Smooth muscle cell (in vitro differentiated cells): Measurements from ENCODE around the gene STARD8. TPM values are rescaled to one million over a fixed set of nuclear protein-coding genes. Genes with fewer than 3 reads are reported as not detected.

Source experiments
- DNase-seq: peaks from one replicate; lab custom pipeline; 2025; ENCODE audit not compliant: unreplicated experiment; lab: John Stamatoyannopoulos, UW
- H2AFZ ChIP-seq: fragments of 200-600 bp; sonication (generic); 2 replicates; pipeline ENCODE4 v1.6.0; 2016; ENCODE audit warnings: antibody characterized with exemption, low read depth, mild to moderate bottlenecking
- H3F3A ChIP-seq: fragments of 200-600 bp; sonication (generic); 2 replicates; pipeline ENCODE4 v1.6.0; 2017; ENCODE audit warnings: antibody characterized with exemption, low read depth
- H3K27ac ChIP-seq: fragments of 200-600 bp; sonication (generic); 2 replicates; pipeline ENCODE4 v1.5.1; 2016; ENCODE audit warnings: low read depth, mild to moderate bottlenecking
- H3K27me3 ChIP-seq: fragments of 200-600 bp; sonication (generic); 2 replicates; pipeline ENCODE4 v1.6.1; 2016; ENCODE audit warnings: low read depth, mild to moderate bottlenecking
- H3K36me3 ChIP-seq: fragments of 200-600 bp; sonication (generic); 2 replicates; pipeline ENCODE4 v1.5.1; 2016; ENCODE audit warnings: low read depth
- H3K4me1 ChIP-seq: fragments of 200-600 bp; sonication (generic); 2 replicates; pipeline ENCODE4 v1.5.1; 2016; ENCODE audit warnings: low read depth
- H3K4me2 ChIP-seq: fragments of 200-600 bp; sonication (generic); 2 replicates; pipeline ENCODE4 v1.6.0; 2016; ENCODE audit warnings: mild to moderate bottlenecking
- H3K4me3 ChIP-seq: fragments of 200-600 bp; sonication (generic); 2 replicates; pipeline ENCODE4 v1.5.1; 2016; ENCODE audit warnings: mild to moderate bottlenecking
- H3K79me2 ChIP-seq: fragments of 200-600 bp; sonication (generic); 2 replicates; pipeline ENCODE4 v1.6.0; 2016; ENCODE audit warnings: low read depth, mild to moderate bottlenecking
- H3K9ac ChIP-seq: fragments of 200-600 bp; sonication (generic); 2 replicates; pipeline ENCODE4 v1.6.0; 2016; ENCODE audit warnings: low read depth
- H3K9me3 ChIP-seq: fragments of 200-600 bp; sonication (generic); replicated peaks from 2 replicates; pipeline ENCODE4 v1.5.1; 2016; ENCODE audit warnings: low read depth
- H4K20me1 ChIP-seq: fragments of 200-600 bp; sonication (generic); 2 replicates; pipeline ENCODE4 v1.6.0; 2016; ENCODE audit warnings: low read depth
- WGBS: methylation state at CpG from one replicate; pipeline ENCODE4 v1.1.7; 2016; ENCODE audit warnings: low lambda C conversion rate; 5-methylcytosine and 5-hydroxymethylcytosine counted together
- polyA plus RNA-seq: library from polyadenylated mRNA; unstranded; fragments of >200 nt; fragmentation: Nextera tagmentation; extraction: Ambion mirVana; gene quantifications from 2 replicates; pipeline ENCODE4 v1.2.1, GENCODE V29; 2016
- total RNA-seq: library from RNA; depleted of rRNA; stranded (reverse); fragments of >200 nt; gene quantifications from 2 replicates; pipeline ENCODE4 v1.2.3, GENCODE V29; 2014
- TF ChIP-seq, protein P1 (sequence below): fragments of 200-600 bp; sonication (generic); IDR thresholded peaks from 2 replicates; pipeline ENCODE4 v1.5.1; 2017; ENCODE audit warnings: borderline replicate concordance, mild to moderate bottlenecking, antibody characterized with exemption; ENCODE audit not compliant: insufficient read depth, poor library complexity, severe bottlenecking

STARD8 gene
- total and polyA plus RNA-seq, 2 experiments from 2014 or later: 0.27 to 0.38 TPM

DNA sequence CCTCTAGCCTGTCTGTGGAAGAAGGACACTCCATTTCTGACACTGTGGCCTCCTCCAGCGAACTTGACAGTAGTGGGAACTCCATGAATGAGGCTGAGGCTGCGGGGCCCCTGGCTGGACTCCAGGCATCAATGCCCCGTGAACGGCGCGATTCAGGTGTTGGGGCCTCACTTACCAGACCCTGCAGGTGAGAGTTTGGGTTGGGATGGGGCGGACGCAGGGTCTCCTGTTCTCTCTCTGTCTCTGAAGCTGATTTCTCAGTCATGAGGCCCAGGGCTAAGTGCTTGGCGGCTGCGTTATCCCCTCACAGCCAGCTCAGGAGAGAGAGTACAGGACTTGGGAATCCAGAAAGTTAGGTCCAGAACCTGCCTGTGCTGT, 71.0 kb downstream of the STARD8 start:
- Histone ChIP-seq H2AFZ (no peak overlapping the region), H3K4me3 (no peak overlapping the region), H3F3A (no peaks in the 10 kb centered on the region), H3K36me3 (no peaks in the 10 kb centered on the region), H3K9me3 (no peaks in the 10 kb centered on the region), H3K27me3 (no peaks in the 10 kb centered on the region), H3K9ac (no peak overlapping the region), H3K4me2 (no peak overlapping the region), H4K20me1 (no peaks in the 10 kb centered on the region), H3K79me2 (no peaks in the 10 kb centered on the region), H3K4me1 (no peaks in the 10 kb centered on the region), H3K27ac (no peak overlapping the region)
- no peak for DNase-seq
- TF ChIP-seq, protein P1, sequence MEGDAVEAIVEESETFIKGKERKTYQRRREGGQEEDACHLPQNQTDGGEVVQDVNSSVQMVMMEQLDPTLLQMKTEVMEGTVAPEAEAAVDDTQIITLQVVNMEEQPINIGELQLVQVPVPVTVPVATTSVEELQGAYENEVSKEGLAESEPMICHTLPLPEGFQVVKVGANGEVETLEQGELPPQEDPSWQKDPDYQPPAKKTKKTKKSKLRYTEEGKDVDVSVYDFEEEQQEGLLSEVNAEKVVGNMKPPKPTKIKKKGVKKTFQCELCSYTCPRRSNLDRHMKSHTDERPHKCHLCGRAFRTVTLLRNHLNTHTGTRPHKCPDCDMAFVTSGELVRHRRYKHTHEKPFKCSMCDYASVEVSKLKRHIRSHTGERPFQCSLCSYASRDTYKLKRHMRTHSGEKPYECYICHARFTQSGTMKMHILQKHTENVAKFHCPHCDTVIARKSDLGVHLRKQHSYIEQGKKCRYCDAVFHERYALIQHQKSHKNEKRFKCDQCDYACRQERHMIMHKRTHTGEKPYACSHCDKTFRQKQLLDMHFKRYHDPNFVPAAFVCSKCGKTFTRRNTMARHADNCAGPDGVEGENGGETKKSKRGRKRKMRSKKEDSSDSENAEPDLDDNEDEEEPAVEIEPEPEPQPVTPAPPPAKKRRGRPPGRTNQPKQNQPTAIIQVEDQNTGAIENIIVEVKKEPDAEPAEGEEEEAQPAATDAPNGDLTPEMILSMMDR: no peak
- 87% methylated on average over 10 of the region's 10 CpGs for WGBS

DNA sequence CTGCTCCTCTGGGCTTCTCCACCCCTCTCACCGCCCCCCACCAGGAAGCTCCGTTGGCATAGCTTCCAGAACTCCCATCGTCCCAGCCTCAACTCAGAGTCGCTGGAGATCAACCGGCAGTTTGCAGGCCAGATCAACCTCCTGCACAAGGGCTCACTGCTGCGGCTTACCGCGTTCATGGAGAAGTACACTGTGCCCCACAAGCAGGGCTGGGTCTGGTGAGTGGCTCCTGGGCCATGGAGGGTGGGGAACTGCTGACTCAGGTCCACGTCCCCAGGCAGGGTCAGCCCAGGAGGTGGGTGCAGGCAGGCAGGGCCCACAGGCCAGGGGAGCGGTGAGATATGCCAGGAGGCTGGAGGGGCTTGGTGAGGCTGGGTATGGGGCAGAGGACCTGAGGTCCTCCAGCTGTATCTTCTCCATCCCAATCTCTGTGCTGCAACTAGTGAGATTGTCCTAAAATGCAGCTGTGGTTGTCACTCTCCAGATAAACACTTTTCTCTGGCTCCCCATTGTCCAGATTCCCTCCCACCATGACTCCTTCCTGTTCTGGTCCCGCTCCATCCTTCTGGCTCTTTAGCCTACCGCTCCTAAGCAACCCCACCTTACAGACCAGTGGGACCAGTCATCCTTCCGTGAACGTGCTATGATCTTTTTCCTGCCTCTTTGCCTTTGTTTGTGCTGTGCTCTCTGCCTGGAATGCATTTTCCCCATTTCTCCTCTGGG, 71.9 kb downstream of the STARD8 start:
- Histone ChIP-seq H3K4me3 (no peak overlapping the region), H3F3A (no peaks in the 10 kb centered on the region), H3K4me2 (no peak overlapping the region), H3K79me2 (no peaks in the 10 kb centered on the region), H3K4me1 (no peaks in the 10 kb centered on the region), H3K27ac (no peak overlapping the region), H4K20me1 (no peaks in the 10 kb centered on the region), H3K9ac (no peak overlapping the region), H3K36me3 (no peaks in the 10 kb centered on the region), H3K9me3 (no peaks in the 10 kb centered on the region), H3K27me3 (no peaks in the 10 kb centered on the region), H2AFZ (no peak overlapping the region)
- WGBS: 89% methylated on average over 14 of the region's 14 CpGs
- no peak for DNase-seq
- TF ChIP-seq, protein P1: no peak

DNA sequence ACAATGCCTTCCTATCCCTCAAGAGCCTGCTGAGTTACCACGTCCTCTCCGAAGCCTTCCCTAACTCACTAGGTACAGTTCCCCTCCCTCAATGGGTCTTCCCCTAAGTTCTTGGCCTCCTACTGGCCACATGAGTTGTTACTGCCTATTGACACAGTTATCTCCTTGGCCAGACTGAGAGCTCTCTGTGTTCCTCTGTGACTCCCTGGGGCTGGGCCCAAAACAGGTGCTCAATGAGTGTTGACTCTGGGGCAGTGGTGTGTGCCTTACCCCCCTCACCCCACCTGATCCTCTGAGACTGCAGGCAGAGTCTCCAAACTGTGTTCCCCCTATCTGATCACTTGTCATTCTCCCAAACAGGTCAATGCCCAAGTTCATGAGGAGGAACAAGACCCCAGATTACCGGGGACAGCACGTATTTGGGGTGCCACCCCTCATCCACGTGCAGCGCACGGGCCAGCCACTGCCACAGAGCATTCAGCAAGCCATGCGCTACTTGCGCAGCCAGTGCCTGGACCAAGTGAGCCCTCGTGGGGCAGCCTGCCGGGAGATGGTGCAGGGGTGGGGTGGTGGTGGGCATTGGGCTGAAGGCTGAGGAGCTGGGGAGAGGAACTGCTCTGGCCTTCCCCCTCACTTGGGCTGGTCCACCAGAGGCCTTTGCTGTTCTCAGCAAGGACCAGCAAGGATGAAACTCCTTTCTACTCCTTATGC, 72.6 kb downstream of the STARD8 start:
- 86% methylated on average over 11 of the region's 11 CpGs for WGBS
- Histone ChIP-seq H3F3A (no peaks in the 10 kb centered on the region), H3K4me2 (no peak overlapping the region), H3K9ac (no peak overlapping the region), H3K36me3 (no peaks in the 10 kb centered on the region), H3K9me3 (no peaks in the 10 kb centered on the region), H2AFZ (no peak overlapping the region), H4K20me1 (no peaks in the 10 kb centered on the region), H3K27me3 (no peaks in the 10 kb centered on the region), H3K27ac (no peak overlapping the region), H3K4me1 (no peaks in the 10 kb centered on the region), H3K4me3 (no peak overlapping the region), H3K79me2 (no peaks in the 10 kb centered on the region)
- no peak for DNase-seq
- TF ChIP-seq, protein P1: no peak
